Adrenal gland (tissue), 12 donors: ENCODE measurements around the gene EPHB2. TPM values are rescaled to one million over a fixed set of nuclear protein-coding genes. Genes with fewer than 3 reads are reported as not detected.

Experiments
- DNase-seq, 7 donors: peaks; one replicate each; pipeline ENCODE4 v3.0.0-alpha.2; 2019 to 2020
- H3K27ac ChIP-seq, 5 donors: fragments of 200-600 bp; sonication (generic) in 4 of 5; 1 replicate in 3 of 5; 2 replicates in 2 of 5; pipeline versions ENCODE4 v1.5.1 to v1.8.0; 2016 to 2020; ENCODE audit warnings: mild to moderate bottlenecking in 1 of 5
- H3K27me3 ChIP-seq: fragments of 200-600 bp; 2 replicates; pipeline ENCODE4 v1.8.0; 2021
- H3K36me3 ChIP-seq, 2 donors: fragments of 200-600 bp; replicated peaks in 1 of 2; 1 replicate in 1 of 2; 2 replicates in 1 of 2; pipeline versions ENCODE4 v1.5.1 to v1.8.0; 2018 to 2022
- H3K4me1 ChIP-seq, 2 donors: fragments of 200-600 bp; replicated peaks in 1 of 2; 1 replicate in 1 of 2; 2 replicates in 1 of 2; pipeline versions ENCODE4 v1.5.1 to v1.8.0; 2018 to 2021
- H3K4me3 ChIP-seq, 4 donors: fragments of 200-600 bp; sonication (generic) in 3 of 4; one replicate each; pipeline ENCODE4 v1.5.1; 2016 to 2018
- H3K9me3 ChIP-seq, 3 donors: fragments of 200-600 bp; sonication (generic) in 1 of 3; replicated peaks in 1 of 3; 1 replicate in 2 of 3; 2 replicates in 1 of 3; pipeline versions ENCODE4 v1.5.1 to v1.8.0; 2016 to 2021
- CTCF ChIP-seq, 6 experiments: fragments of 450-650 bp in 4 of 6; fragments of 200-600 bp in 2 of 6; sonication (generic) in 1 of 6; IDR thresholded peaks; 1 replicate in 5 of 6; 2 replicates in 1 of 6; pipeline versions ENCODE4 v1.5.1 to v1.8.0; 2016 to 2021; ENCODE audit warnings: antibody characterized with exemption in 6 of 6, mild to moderate bottlenecking in 2 of 6, moderate library complexity in 1 of 6
- POLR2A ChIP-seq, 2 donors: fragments of 450-650 bp; IDR thresholded peaks; one replicate each; pipeline ENCODE4 v1.6.1; 2017; ENCODE audit warnings: antibody characterized with exemption in 2 of 2, mild to moderate bottlenecking in 2 of 2, moderate library complexity in 1 of 2
- WGBS, 4 donors: extraction: QIAGEN DNeasy Blood & Tissue Kit in 2 of 4; methylation state at CpG; one replicate each; pipeline versions ENCODE4 v1.1.5 to v1.1.7; 2013 to 2017; 5-methylcytosine and 5-hydroxymethylcytosine counted together
- intact Hi-C, 2 donors: fragments of 100-400 bp; cut with DNase I; formaldehyde crosslinking; loops; one replicate each; pipeline versions ENCODE4 v1.14.1 to v1.15.0; 2022 to 2023
- polyA plus RNA-seq, 3 donors: library from polyadenylated mRNA; stranded (reverse); fragments of 200-250 nt in 2 of 3; fragments of 350-450 nt in 1 of 3; fragmentation: Illumina TruSeq in 1 of 3; extraction: RNeasy Lipid Tissue Mini Kit (QIAGEN cat#74804) in 1 of 3; gene quantifications; one replicate each; pipeline ENCODE4 v1.2.3, GENCODE V29; 2013 to 2014
- total RNA-seq, 9 donors: library from RNA; depleted of rRNA in 4 of 9; stranded (reverse); fragments of >200 nt in 4 of 9; fragments of 120-200 nt in 1 of 9; fragmentation: NEBNext Ultra II Directional in 1 of 9; extraction: Animal tissue kit (Norgen Biotek cat#: 25700) in 1 of 9; gene quantifications; one replicate each; pipeline versions ENCODE4 v1.1.0 to v1.2.4, GENCODE V29; 2013 to 2023
- donor health status: healthy with polysubstance abuse.
- donor health status: Bipolar disorder and iron deficiency.
- donor health status: DM: yes; HTN: yes; CAD: no.
- donor health status: DM: no; HTN: no; CAD: no.
- donor health status: DM: no; HTN: no; CAD: no.
- donor health status: DM: yes; HTN: yes; CAD: no.

The EPHB2 gene
- total and polyA plus RNA-seq, 12 donors, result 0.67 to 10.3 (median 3.1) TPM

DNA sequence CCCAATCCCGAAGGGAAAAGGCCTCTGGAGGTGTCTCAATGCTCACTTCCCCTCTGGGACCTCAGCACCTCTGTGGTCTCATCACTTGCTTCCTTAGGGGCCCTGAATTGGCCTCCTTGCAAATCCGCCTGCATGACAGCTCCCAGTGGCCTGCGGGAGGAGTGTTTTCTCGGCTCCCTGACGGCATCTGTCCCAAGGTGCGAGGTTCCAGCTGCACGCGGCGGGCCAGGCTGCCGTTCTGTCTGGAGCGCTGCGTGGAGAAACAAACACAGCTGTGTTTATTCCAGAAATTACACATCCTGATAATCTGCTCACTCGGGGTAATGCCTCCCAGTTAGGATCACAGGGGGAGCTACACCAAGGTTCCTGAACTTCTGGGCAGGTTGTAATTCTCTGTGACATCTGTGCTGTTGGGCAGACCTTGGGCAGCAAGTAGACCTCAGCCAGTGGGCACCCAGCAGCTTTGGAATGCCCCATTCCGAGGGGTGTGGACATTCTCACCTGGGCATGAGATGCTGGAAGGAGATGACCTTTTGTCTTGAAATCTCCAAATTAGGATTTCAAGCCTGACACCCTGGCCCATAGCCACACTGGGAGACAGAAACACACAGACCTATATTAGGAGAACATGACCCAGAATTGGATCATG lies 18.2 kb downstream of the EPHB2 start:
- Histone ChIP-seq H3K36me3 (no peaks in the 10 kb centered on the region), H3K4me3 (no peak overlapping the region), H3K9me3 (no peaks in the 10 kb centered on the region), H3K27ac (no peak overlapping the region), H3K27me3 (no peaks in the 10 kb centered on the region), H3K4me1 (no peaks in the 10 kb centered on the region)
- no peak for DNase-seq
- intact Hi-C loops, result no loop called here
- TF ChIP-seq POLR2A (IDR thresholded peaks at IDR 0.05) (no peak), CTCF (IDR thresholded peaks at IDR 0.05) (no peak)
- WGBS, 4 donors, result 77 to 85% (median 79%) methylated on average over 2 to 14 of the region's 14 CpGs

GRCh38 chr1:22729400-22729773 lies 18.7 kb downstream of the EPHB2 start:
- 80 to 94% (median 86%) methylated on average over 1 of the region's 1 CpG for WGBS, 4 donors
- Histone ChIP-seq H3K27ac (no peak overlapping the region), H3K9me3 (no peaks in the 10 kb centered on the region), H3K27me3 (no peaks in the 10 kb centered on the region), H3K36me3 (no peaks in the 10 kb centered on the region), H3K4me3 (no peak overlapping the region), H3K4me1 (no peaks in the 10 kb centered on the region)
- DNase-seq, result no peak
- intact Hi-C loops, result no loop called here
- TF ChIP-seq POLR2A (IDR thresholded peaks at IDR 0.05), result no peak
- no peak for TF ChIP-seq CTCF (IDR thresholded peaks at IDR 0.05)

- H3K9me3 ChIP-seq, result no peaks in the 10 kb centered on the region
- no peak for TF ChIP-seq POLR2A (IDR thresholded peaks at IDR 0.05)
- TF ChIP-seq CTCF (IDR thresholded peaks at IDR 0.05), result no peak
- no peaks in the 10 kb centered on the region for H3K27me3 ChIP-seq
- H3K4me3 ChIP-seq, result no peak overlapping the region
- intact Hi-C loops, result no loop called here
- H3K36me3 ChIP-seq, result no peaks in the 10 kb centered on the region
- H3K4me1 ChIP-seq, result no peaks in the 10 kb centered on the region
- DNase-seq, result no peak
- no peak overlapping the region for H3K27ac ChIP-seq
- 72 to 80% (median 79%) methylated on average over 5 to 7 of the region's 7 CpGs for WGBS, 4 donors
Measured at GRCh38 chr1:22729912-22730311, 19.3 kb downstream of the EPHB2 start.

- Histone ChIP-seq H3K4me1 (peaks cover 0 to 5% of the 10 kb centered on the region in 2 donors), H3K27ac (no peak overlapping the region), H3K9me3 (no peaks in the 10 kb centered on the region), H3K36me3 (no peaks in the 10 kb centered on the region), H3K4me3 (no peak overlapping the region), H3K27me3 (no peaks in the 10 kb centered on the region)
- DNase-seq, result no peak
- intact Hi-C loops, result no loop called here
- TF ChIP-seq POLR2A (IDR thresholded peaks at IDR 0.05) (no peak), CTCF (IDR thresholded peaks at IDR 0.05) (peak in 1 of 6 experiments; percentile 11)
- 83 to 89% (median 86%) methylated on average over 11 to 12 of the region's 12 CpGs for WGBS, 4 donors
Measured at GRCh38 chr1:22731924-22732720, 21.5 kb downstream of the EPHB2 start.
